BE2C (cell line): ENCODE results near the gene KCNAB1.

Experiments
- DNase-seq: peaks from one replicate; pipeline ENCODE4 v3.0.0-alpha.2; 2020
- H3K27me3 ChIP-seq: fragments of 250-450 bp; sonication (Bioruptor Pico); 2 replicates; pipeline ENCODE4 v1.5.1; 2020; ENCODE audit warnings: mild to moderate bottlenecking
- H3K36me3 ChIP-seq: fragments of 250-450 bp; sonication (Bioruptor Pico); 2 replicates; pipeline ENCODE4 v1.5.1; 2020; ENCODE audit warnings: mild to moderate bottlenecking
- H3K4me1 ChIP-seq: fragments of 250-450 bp; sonication (Bioruptor Pico); 2 replicates; pipeline ENCODE4 v1.5.1; 2020
- H3K4me3 ChIP-seq: 2 replicates; pipeline ENCODE4 v1.5.1; 2011; ENCODE audit warnings: low read depth, low read length
- H3K9me3 ChIP-seq: fragments of 250-450 bp; sonication (Bioruptor Pico); 2 replicates; pipeline ENCODE4 v1.5.1; 2020
- TF ChIP-seq, protein P1 (sequence below): IDR thresholded peaks from 2 replicates; pipeline ENCODE4 v1.5.1; 2012; ENCODE audit warnings: mild to moderate bottlenecking, low read depth, low read length

KCNAB1 gene

GRCh38 chr3:156311930-156312329, 191.6 kb downstream of the KCNAB1 start:
- no peaks in the 10 kb centered on the region for H3K9me3 ChIP-seq
- H3K36me3 ChIP-seq, result no peaks in the 10 kb centered on the region
- DNase-seq, result no peak
- H3K27me3 ChIP-seq, result no peaks in the 10 kb centered on the region
- H3K4me3 ChIP-seq, result no peak overlapping the region
- TF ChIP-seq, protein P1, sequence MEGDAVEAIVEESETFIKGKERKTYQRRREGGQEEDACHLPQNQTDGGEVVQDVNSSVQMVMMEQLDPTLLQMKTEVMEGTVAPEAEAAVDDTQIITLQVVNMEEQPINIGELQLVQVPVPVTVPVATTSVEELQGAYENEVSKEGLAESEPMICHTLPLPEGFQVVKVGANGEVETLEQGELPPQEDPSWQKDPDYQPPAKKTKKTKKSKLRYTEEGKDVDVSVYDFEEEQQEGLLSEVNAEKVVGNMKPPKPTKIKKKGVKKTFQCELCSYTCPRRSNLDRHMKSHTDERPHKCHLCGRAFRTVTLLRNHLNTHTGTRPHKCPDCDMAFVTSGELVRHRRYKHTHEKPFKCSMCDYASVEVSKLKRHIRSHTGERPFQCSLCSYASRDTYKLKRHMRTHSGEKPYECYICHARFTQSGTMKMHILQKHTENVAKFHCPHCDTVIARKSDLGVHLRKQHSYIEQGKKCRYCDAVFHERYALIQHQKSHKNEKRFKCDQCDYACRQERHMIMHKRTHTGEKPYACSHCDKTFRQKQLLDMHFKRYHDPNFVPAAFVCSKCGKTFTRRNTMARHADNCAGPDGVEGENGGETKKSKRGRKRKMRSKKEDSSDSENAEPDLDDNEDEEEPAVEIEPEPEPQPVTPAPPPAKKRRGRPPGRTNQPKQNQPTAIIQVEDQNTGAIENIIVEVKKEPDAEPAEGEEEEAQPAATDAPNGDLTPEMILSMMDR, result no peak
- peaks cover 25% of the 10 kb centered on the region for H3K4me1 ChIP-seq

- DNase-seq, result no peak
- TF ChIP-seq, protein P1, result no peak
- no peak overlapping the region for H3K4me3 ChIP-seq
- H3K4me1 ChIP-seq, result peaks cover 47% of the 10 kb centered on the region
- no peaks in the 10 kb centered on the region for H3K36me3 ChIP-seq
- H3K27me3 ChIP-seq, result no peaks in the 10 kb centered on the region
- no peaks in the 10 kb centered on the region for H3K9me3 ChIP-seq
Measured at GRCh38 chr3:156316076-156316475, 195.7 kb downstream of the KCNAB1 start.

DNA sequence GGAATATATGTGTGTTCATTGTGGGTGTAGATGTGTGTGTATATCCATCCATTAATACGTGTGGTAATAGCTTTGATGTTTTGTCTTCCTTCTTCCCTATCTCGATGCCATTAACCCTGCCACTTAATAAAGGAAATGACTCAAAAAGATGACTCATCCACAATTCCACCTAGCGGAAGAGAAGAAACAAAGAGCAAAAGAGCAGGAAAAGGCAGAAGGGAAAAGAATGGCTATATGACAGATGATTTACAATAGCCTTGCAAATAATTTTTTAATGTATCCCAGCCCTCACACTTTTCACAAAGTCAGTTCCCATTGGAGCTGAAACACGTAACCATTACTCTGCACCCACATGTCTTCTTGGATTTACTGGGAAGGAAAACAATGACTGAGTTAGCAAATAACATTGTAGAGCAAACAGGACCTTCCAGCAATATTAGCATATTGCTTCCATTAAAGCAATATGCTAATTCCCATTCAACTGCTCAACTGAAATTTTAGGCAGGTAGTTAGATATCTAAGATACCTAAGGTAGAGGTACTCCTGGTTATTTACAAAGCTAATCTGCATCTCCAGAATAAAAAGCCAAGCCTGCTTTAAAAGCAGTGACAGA, 197.2 kb downstream of the KCNAB1 start:
- TF ChIP-seq, protein P1, result peak; percentile 26; the same call in 1 of the 2 replicates

GRCh38 chr3:156321945-156322344, 201.6 kb downstream of the KCNAB1 start:
- Histone ChIP-seq H3K4me3 (no peak overlapping the region), H3K9me3 (no peaks in the 10 kb centered on the region), H3K27me3 (no peaks in the 10 kb centered on the region), H3K4me1 (peaks cover 29% of the 10 kb centered on the region), H3K36me3 (no peaks in the 10 kb centered on the region)
- DNase-seq, result no peak
- TF ChIP-seq, protein P1, result no peak

More for the DNA sequence above, 197.2 kb downstream of the KCNAB1 start:
- no peaks in the 10 kb centered on the region for H3K9me3 ChIP-seq
- H3K4me1 ChIP-seq, result peaks cover 40% of the 10 kb centered on the region
- H3K4me3 ChIP-seq, result no peak overlapping the region
- H3K27me3 ChIP-seq, result no peaks in the 10 kb centered on the region
- no peak for DNase-seq
- H3K36me3 ChIP-seq, result no peaks in the 10 kb centered on the region

- H3K36me3 ChIP-seq, result no peaks in the 10 kb centered on the region
- peaks cover 15% of the 10 kb centered on the region for H3K4me1 ChIP-seq
- no peaks in the 10 kb centered on the region for H3K27me3 ChIP-seq
- TF ChIP-seq, protein P1, result no peak
- no peaks in the 10 kb centered on the region for H3K9me3 ChIP-seq
- H3K4me3 ChIP-seq, result no peak overlapping the region
- DNase-seq, result no peak
Measured at GRCh38 chr3:156323466-156323865, 203.1 kb downstream of the KCNAB1 start.

GRCh38 chr3:156330415-156330814, 210.0 kb downstream of the KCNAB1 start:
- no peaks in the 10 kb centered on the region for H3K9me3 ChIP-seq
- H3K36me3 ChIP-seq, result no peaks in the 10 kb centered on the region
- no peak overlapping the region for H3K4me3 ChIP-seq
- H3K4me1 ChIP-seq, result no peaks in the 10 kb centered on the region
- TF ChIP-seq, protein P1, result no peak
- no peak for DNase-seq
- H3K27me3 ChIP-seq, result no peaks in the 10 kb centered on the region
